Measurements from ENCODE around the gene SCGB1D2.

- TF ChIP-seq CTCF (IDR thresholded peaks at IDR 0.05; ENCODE audit: low read depth, low read length) (no peak), EZH2phosphoT487 (IDR thresholded peaks at IDR 0.05; ENCODE audit: low read depth) (no peak)
These were observed 4.5 kb upstream of the SCGB1D2 start for GRCh38 chr11:62237499-62237898.

Data from OCI-LY3 (cell line).